ENCODE data around the gene CCDC12.

Gene CCDC12

DNA sequence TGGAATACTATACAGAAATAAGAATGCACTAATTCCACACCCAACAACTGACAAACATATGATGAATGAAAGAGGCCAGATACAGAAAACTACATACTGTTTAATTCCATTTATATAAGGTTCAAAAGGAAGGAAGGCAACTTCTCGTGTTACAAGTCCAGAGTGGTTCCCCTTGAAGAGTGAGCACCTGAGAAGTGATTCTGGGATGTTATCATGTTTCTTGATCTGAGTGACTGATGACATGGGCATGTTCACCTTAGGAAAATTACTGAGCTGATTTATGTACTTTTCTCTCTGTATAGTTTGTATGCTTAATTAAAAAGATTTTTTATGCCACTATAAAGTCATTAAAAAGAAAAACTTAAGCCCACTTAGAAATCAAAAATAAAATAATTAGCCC is 13.6 kb downstream of the CCDC12 start:
- CTCF ChIA-PET, result no interaction called here
- TF ChIP-seq ZNF384 (IDR thresholded peaks at IDR 0.05) (no peak), CTBP1 (IDR thresholded peaks at IDR 0.05; ENCODE audit: borderline replicate concordance) (no peak), SP1 (IDR thresholded peaks at IDR 0.05) (no peak), NFRKB (IDR thresholded peaks at IDR 0.05) (no peak), BHLHE40 (IDR thresholded peaks at IDR 0.05; ENCODE audit: borderline replicate concordance) (no peak), HDGF (IDR thresholded peaks at IDR 0.05; ENCODE audit: borderline replicate concordance) (no peak), TARDBP (IDR thresholded peaks at IDR 0.05) (no peak), L3MBTL2 (conservative IDR thresholded peaks at IDR 0.05) (no peak), FOXK2 (IDR thresholded peaks at IDR 0.05) (no peak), FOXM1 (IDR thresholded peaks at IDR 0.05; ENCODE audit: borderline replicate concordance) (no peak), ARNT (IDR thresholded peaks at IDR 0.05) (no peak), ELF4 (IDR thresholded peaks at IDR 0.05) (no peak), SUZ12 (IDR thresholded peaks at IDR 0.05) (no peak), PKNOX1 (IDR thresholded peaks at IDR 0.05) (no peak), FOXA1 (IDR thresholded peaks at IDR 0.05) (no peak), LEF1 (IDR thresholded peaks at IDR 0.05; ENCODE audit: borderline replicate concordance) (no peak)
- DNase-seq (ENCODE audit: extremely low spot score), result no peak
- POLR2A ChIA-PET, result no interaction called here

DNA sequence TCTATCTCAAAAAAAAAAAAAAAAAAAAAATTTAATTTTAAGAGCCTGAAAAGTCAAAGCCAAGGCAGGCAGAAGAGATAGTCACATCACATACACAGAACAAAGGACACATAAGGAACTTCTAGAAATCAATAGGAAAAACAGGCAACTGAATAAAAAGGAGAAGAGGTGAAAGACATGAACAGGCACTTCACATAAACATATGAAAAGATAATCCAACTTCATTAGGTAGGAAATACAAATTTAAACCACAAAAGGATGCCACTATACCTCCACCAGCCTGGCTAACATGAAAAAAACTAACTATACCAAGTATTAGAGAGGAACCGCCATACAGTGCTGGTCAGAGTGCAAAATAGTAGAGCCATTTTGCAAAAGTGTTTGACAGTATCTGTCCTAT is 14.1 kb downstream of the CCDC12 start:
- DNase-seq (ENCODE audit: extremely low spot score), result no peak
- ChIA-PET POLR2A (no interaction called here), CTCF (no interaction called here)
- TF ChIP-seq FOXM1 (IDR thresholded peaks at IDR 0.05; ENCODE audit: borderline replicate concordance) (no peak), ELF4 (IDR thresholded peaks at IDR 0.05) (no peak), ZNF384 (IDR thresholded peaks at IDR 0.05) (no peak), FOXA1 (IDR thresholded peaks at IDR 0.05) (no peak), NFRKB (IDR thresholded peaks at IDR 0.05) (no peak), HDGF (IDR thresholded peaks at IDR 0.05; ENCODE audit: borderline replicate concordance) (no peak), FOXK2 (IDR thresholded peaks at IDR 0.05) (no peak), SP1 (IDR thresholded peaks at IDR 0.05) (no peak), TARDBP (IDR thresholded peaks at IDR 0.05) (no peak), BHLHE40 (IDR thresholded peaks at IDR 0.05; ENCODE audit: borderline replicate concordance) (no peak), LEF1 (IDR thresholded peaks at IDR 0.05; ENCODE audit: borderline replicate concordance) (no peak), ARNT (IDR thresholded peaks at IDR 0.05) (no peak), SUZ12 (IDR thresholded peaks at IDR 0.05) (no peak), CTBP1 (IDR thresholded peaks at IDR 0.05; ENCODE audit: borderline replicate concordance) (no peak), L3MBTL2 (conservative IDR thresholded peaks at IDR 0.05) (no peak), PKNOX1 (IDR thresholded peaks at IDR 0.05) (no peak)

DNA sequence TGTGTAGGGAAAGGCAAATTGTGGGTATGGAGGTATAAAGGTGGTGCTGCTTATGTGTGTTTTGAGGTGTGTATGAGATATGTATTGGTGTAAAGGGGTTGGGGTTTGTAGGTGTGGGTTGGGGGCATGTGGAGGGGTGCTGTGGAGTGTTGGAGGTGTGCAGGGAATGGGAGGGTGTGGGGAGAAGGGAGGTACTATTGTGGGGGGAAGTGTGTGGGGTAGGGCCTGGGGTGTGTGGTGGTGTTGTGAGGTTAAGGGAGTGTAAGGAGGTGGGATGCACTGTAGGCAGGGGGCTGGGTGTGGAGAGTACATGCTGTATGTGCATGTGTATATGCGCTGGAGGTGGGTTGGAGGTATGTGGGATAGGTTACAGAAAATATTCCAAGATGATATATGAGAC is 15.7 kb downstream of the CCDC12 start:
- CTCF ChIA-PET, result no interaction called here
- no peak for DNase-seq (ENCODE audit: extremely low spot score)
- POLR2A ChIA-PET, result no interaction called here
- TF ChIP-seq FOXM1 (IDR thresholded peaks at IDR 0.05; ENCODE audit: borderline replicate concordance) (no peak), NFRKB (IDR thresholded peaks at IDR 0.05) (no peak), ARNT (IDR thresholded peaks at IDR 0.05) (no peak), BHLHE40 (IDR thresholded peaks at IDR 0.05; ENCODE audit: borderline replicate concordance) (no peak), HDGF (IDR thresholded peaks at IDR 0.05; ENCODE audit: borderline replicate concordance) (no peak), FOXA1 (IDR thresholded peaks at IDR 0.05) (no peak), SP1 (IDR thresholded peaks at IDR 0.05) (no peak), L3MBTL2 (conservative IDR thresholded peaks at IDR 0.05) (no peak)

DNA sequence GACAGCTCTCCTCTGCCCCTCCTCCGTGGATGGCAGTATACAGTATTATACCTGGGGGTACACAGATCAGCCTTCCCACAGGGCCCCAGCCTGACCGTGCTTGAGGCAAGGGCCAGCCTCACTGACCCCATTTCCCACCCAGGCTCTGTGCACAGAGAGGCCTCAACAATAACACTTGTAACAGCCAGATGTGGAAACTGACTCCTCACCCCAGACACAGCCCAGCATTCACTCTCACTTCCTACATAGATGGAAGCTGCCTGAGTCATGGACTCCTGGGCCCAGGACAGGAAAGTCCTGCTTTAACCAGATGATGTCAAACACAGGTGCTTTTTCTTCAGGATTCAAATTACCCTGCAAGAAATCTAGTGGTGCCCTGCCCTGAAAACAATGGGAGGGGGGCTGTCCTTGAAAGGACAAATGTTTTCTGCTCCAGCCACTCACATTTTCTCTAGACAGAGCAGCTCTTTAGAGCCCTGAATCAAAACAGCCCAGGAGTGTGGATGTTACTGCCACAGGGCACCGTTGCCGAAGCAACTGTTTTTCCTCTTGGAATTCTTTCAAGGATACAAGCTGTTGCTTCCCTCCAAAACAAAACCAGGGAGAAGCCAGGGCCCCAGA is 16.4 kb downstream of the CCDC12 start:
- ChIA-PET POLR2A (no interaction called here), CTCF (no interaction called here)

GRCh38 chr3:46959161-46959511 is 17.4 kb downstream of the CCDC12 start:
- POLR2A ChIA-PET, result interaction anchor here (1.0 kb wide), 1 partner anchor 17 kb away, joined by 3 read pairs; no protein-coding TSS in a partner anchor
- CTCF ChIA-PET, result no interaction called here
- no peak for DNase-seq (ENCODE audit: extremely low spot score)
- TF ChIP-seq L3MBTL2 (conservative IDR thresholded peaks at IDR 0.05) (no peak), ZNF384 (IDR thresholded peaks at IDR 0.05) (no peak), TARDBP (IDR thresholded peaks at IDR 0.05) (no peak), LEF1 (IDR thresholded peaks at IDR 0.05; ENCODE audit: borderline replicate concordance) (no peak)

More for the DNA sequence above, 16.4 kb downstream of the CCDC12 start:
- TF ChIP-seq LEF1 (IDR thresholded peaks at IDR 0.05; ENCODE audit: borderline replicate concordance) (no peak), L3MBTL2 (conservative IDR thresholded peaks at IDR 0.05) (no peak), SUZ12 (IDR thresholded peaks at IDR 0.05) (no peak)
- DNase-seq (ENCODE audit: extremely low spot score), result no peak

DNA sequence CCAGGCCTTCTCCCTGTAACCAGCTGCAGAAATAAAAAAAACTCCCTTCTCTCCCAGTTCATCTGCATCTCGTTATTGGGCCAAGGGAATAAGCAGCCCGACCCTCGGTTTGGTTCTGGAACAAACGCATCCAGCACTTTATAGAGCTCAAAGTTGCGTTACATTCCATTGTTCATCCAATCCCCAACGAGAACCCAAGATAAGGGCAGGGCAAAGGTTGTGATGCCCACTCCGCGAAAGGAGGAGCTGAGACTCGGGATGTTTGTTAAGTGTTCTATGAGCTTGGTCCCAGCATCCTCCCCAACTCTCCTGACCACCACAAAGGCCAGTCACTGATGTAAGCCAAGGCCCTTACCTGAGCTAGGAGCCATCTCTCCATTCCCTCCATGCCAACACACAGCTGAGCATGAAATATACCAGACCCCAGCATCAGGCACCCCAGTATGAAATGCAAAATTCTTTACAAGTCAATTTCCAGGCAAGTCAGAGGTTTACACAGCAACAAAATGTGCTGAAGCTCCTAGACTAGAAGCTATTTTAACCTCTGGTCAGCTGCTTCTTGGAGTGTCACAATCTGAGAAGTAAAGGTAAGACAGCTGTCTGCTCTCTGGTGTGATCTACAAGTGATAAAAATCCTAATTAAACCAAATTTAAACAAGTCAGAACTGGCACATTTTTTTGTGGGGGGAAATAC is 17.9 kb downstream of the CCDC12 start:
- ChIA-PET CTCF (no interaction called here), POLR2A (interaction anchor here (1.0 kb wide), 1 partner anchor 16 kb away, joined by 3 read pairs; no protein-coding TSS in a partner anchor)
- DNase-seq (ENCODE audit: extremely low spot score), result no peak
- no peak for TF ChIP-seq NFRKB (IDR thresholded peaks at IDR 0.05)
- TF ChIP-seq SP1 (IDR thresholded peaks at IDR 0.05), result no peak
- TF ChIP-seq L3MBTL2 (conservative IDR thresholded peaks at IDR 0.05), result no peak
- no peak for TF ChIP-seq TARDBP (IDR thresholded peaks at IDR 0.05)
